Hepatocyte (in vitro differentiated cells): Measurements from ENCODE around the gene GJD4. TPM values are rescaled to one million over a fixed set of nuclear protein-coding genes. Genes with fewer than 3 reads are reported as not detected.
A peak's percentile ranks its signal among the peaks of the same experiment; 100 is the strongest.

Experiments used
- DNase-seq: peaks from one replicate; pipeline ENCODE4 v3.0.0-alpha.2; 2016; ENCODE audit warnings: low spot score
- H2AFZ ChIP-seq: fragments of 200-600 bp; sonication (generic); 2 replicates; pipeline ENCODE4 v1.6.0; 2016; ENCODE audit warnings: antibody characterized with exemption, mild to moderate bottlenecking
- H3K27ac ChIP-seq: fragments of 200-600 bp; sonication (generic); 2 replicates; pipeline ENCODE4 v1.5.1; 2016; ENCODE audit warnings: mild to moderate bottlenecking
- H3K27me3 ChIP-seq: fragments of 200-600 bp; sonication (generic); 2 replicates; pipeline ENCODE4 v1.6.1; 2016
- H3K36me3 ChIP-seq: fragments of 200-600 bp; sonication (generic); replicated peaks from 2 replicates; pipeline ENCODE4 v1.5.1; 2016; ENCODE audit warnings: low read depth; ENCODE audit not compliant: insufficient read depth
- H3K4me1 ChIP-seq: fragments of 200-600 bp; sonication (generic); 2 replicates; pipeline ENCODE4 v1.5.1; 2016; ENCODE audit warnings: mild to moderate bottlenecking, moderate library complexity; ENCODE audit not compliant: insufficient read depth
- H3K4me2 ChIP-seq: fragments of 200-600 bp; sonication (generic); 2 replicates; pipeline ENCODE4 v1.6.0; 2016
- H3K4me3 ChIP-seq: fragments of 200-600 bp; sonication (generic); 2 replicates; pipeline ENCODE4 v1.5.1; 2016; ENCODE audit warnings: mild to moderate bottlenecking
- H3K79me2 ChIP-seq: fragments of 200-600 bp; sonication (generic); 2 replicates; pipeline ENCODE4 v1.6.0; 2017; ENCODE audit warnings: mild to moderate bottlenecking
- H3K9me2 ChIP-seq: fragments of 200-600 bp; sonication (generic); replicated peaks from 2 replicates; pipeline ENCODE4 v1.6.0; 2017; ENCODE audit warnings: mild to moderate bottlenecking; ENCODE audit not compliant: insufficient read depth
- H3K9me3 ChIP-seq: fragments of 200-600 bp; sonication (generic); 2 replicates; pipeline ENCODE4 v1.5.1; 2016; ENCODE audit warnings: low read depth, mild to moderate bottlenecking
- H4K20me1 ChIP-seq: fragments of 200-600 bp; sonication (generic); 2 replicates; pipeline ENCODE4 v1.6.0; 2016; ENCODE audit warnings: mild to moderate bottlenecking; ENCODE audit not compliant: insufficient read depth, poor library complexity, severe bottlenecking
- CTCF ChIP-seq: fragments of 200-600 bp; sonication (generic); IDR thresholded peaks from 2 replicates; pipeline ENCODE4 v1.5.1; 2016; ENCODE audit warnings: antibody characterized with exemption, mild to moderate bottlenecking; ENCODE audit not compliant: poor library complexity
- EZH2 ChIP-seq: fragments of 200-600 bp; sonication (generic); IDR thresholded peaks from 2 replicates; pipeline ENCODE4 v1.6.1; 2016; ENCODE audit warnings: antibody characterized with exemption, mild to moderate bottlenecking, borderline replicate concordance
- EZH2phosphoT487 ChIP-seq: fragments of 200-600 bp; sonication (generic); IDR thresholded peaks from one replicate; pipeline ENCODE4 v1.6.1; 2018; ENCODE audit warnings: antibody characterized with exemption, mild to moderate bottlenecking, low read depth, moderate library complexity; ENCODE audit not compliant: unreplicated experiment, severe bottlenecking
- WGBS: methylation state at CpG from one replicate; pipeline ENCODE4 v1.1.6; 2016; ENCODE audit warnings: low lambda C conversion rate; ENCODE audit errors: missing lambda C conversion rate; 5-methylcytosine and 5-hydroxymethylcytosine counted together
- polyA plus RNA-seq: library from polyadenylated mRNA; unstranded; fragments of >200 nt; fragmentation: Nextera tagmentation; extraction: Ambion mirVana; gene quantifications from 2 replicates; pipeline ENCODE4 v1.2.1, GENCODE V29; 2016
- total RNA-seq: library from RNA; depleted of rRNA; stranded (reverse); fragments of >200 nt; gene quantifications from 2 replicates; pipeline ENCODE4 v1.2.3, GENCODE V29; 2014

Gene GJD4
- total and polyA plus RNA-seq, 2 experiments from 2014 or later = 0.17 TPM; not detected in 1

- H4K20me1 ChIP-seq = no peaks in the 10 kb centered on the region
- H3K4me1 ChIP-seq = no peaks in the 10 kb centered on the region
- H3K9me2 ChIP-seq = no peaks in the 10 kb centered on the region
- TF ChIP-seq CTCF = peak; percentile 28
- no peak for TF ChIP-seq EZH2phosphoT487
- no peak overlapping the region for H2AFZ ChIP-seq
- H3K79me2 ChIP-seq = no peaks in the 10 kb centered on the region
- DNase-seq = no peak
- no peaks in the 10 kb centered on the region for H3K27me3 ChIP-seq
- H3K4me3 ChIP-seq = no peak overlapping the region
- WGBS = 66% methylated on average over 8 of the region's 8 CpGs
- no peak overlapping the region for H3K27ac ChIP-seq
- no peaks in the 10 kb centered on the region for H3K9me3 ChIP-seq
- no peak overlapping the region for H3K4me2 ChIP-seq
- no peaks in the 10 kb centered on the region for H3K36me3 ChIP-seq
Measured at GRCh38 chr10:35613597-35614226, 8.6 kb downstream of the GJD4 start.

GRCh38 chr10:35614312-35614711 is 9.2 kb downstream of the GJD4 start:
- Histone ChIP-seq H3K4me2 (no peak overlapping the region), H3K4me3 (no peak overlapping the region), H3K9me3 (no peaks in the 10 kb centered on the region), H3K9me2 (no peaks in the 10 kb centered on the region), H3K36me3 (no peaks in the 10 kb centered on the region), H3K27ac (no peak overlapping the region), H4K20me1 (no peaks in the 10 kb centered on the region), H3K27me3 (no peaks in the 10 kb centered on the region), H3K79me2 (no peaks in the 10 kb centered on the region), H3K4me1 (no peaks in the 10 kb centered on the region), H2AFZ (no peak overlapping the region)
- DNase-seq = no peak
- WGBS = 69% methylated on average over 5 of the region's 5 CpGs
- TF ChIP-seq EZH2 (no peak), CTCF (no peak), EZH2phosphoT487 (no peak)

GRCh38 chr10:35626971-35627507 is 21.9 kb downstream of the GJD4 start:
- H3K36me3 ChIP-seq = no peaks in the 10 kb centered on the region
- no peaks in the 10 kb centered on the region for H3K9me3 ChIP-seq
- H3K4me3 ChIP-seq = no peak overlapping the region
- no peaks in the 10 kb centered on the region for H3K79me2 ChIP-seq
- H3K9me2 ChIP-seq = no peaks in the 10 kb centered on the region
- TF ChIP-seq EZH2 (no peak), CTCF (no peak), EZH2phosphoT487 (no peak)
- no peak for DNase-seq
- H3K4me1 ChIP-seq = no peaks in the 10 kb centered on the region
- no peaks in the 10 kb centered on the region for H4K20me1 ChIP-seq
- H3K27me3 ChIP-seq = no peaks in the 10 kb centered on the region
- no peak overlapping the region for H3K27ac ChIP-seq
- H2AFZ ChIP-seq = no peak overlapping the region
- no peak overlapping the region for H3K4me2 ChIP-seq
- 77% methylated on average over 6 of the region's 6 CpGs for WGBS
